SU-DHL-6 (cell line): Measurements from ENCODE around the gene CCDC144A.
A peak's percentile ranks its signal among the peaks of the same experiment; 100 is the strongest.

Experiments
- H2AFZ ChIP-seq: fragments of 200-600 bp; sonication (generic); 2 replicates; pipeline ENCODE4 v1.6.1; 2014; ENCODE audit warnings: low read depth, mild to moderate bottlenecking, moderate library complexity, mixed read lengths, antibody characterized with exemption, low read length; ENCODE audit not compliant: severe bottlenecking
- H3F3A ChIP-seq: fragments of 200-600 bp; shearing (Covaris generic); 2 replicates; pipeline ENCODE4 v1.6.0; 2016; ENCODE audit warnings: antibody characterized with exemption, mild to moderate bottlenecking; ENCODE audit not compliant: insufficient read depth
- H3K27ac ChIP-seq: fragments of 200-600 bp; sonication (generic); 2 replicates; pipeline ENCODE4 v1.5.1; 2016; ENCODE audit warnings: low read depth, mild to moderate bottlenecking, low read length, moderate library complexity, mixed read lengths
- H3K27me3 ChIP-seq: fragments of 200-600 bp; sonication (generic), shearing (Covaris generic); 2 replicates; pipeline ENCODE4 v1.6.0; 2014; ENCODE audit warnings: mild to moderate bottlenecking, low read length
- H3K36me3 ChIP-seq: fragments of 200-600 bp; sonication (generic); 2 replicates; pipeline ENCODE4 v1.6.1; 2014; ENCODE audit warnings: mild to moderate bottlenecking, low read length, mixed read lengths
- H3K4me2 ChIP-seq: fragments of 300-600, 200-600 bp; shearing (Covaris generic), sonication (generic); 2 replicates; pipeline ENCODE4 v1.6.0; 2014; ENCODE audit warnings: low read length, low read depth, mild to moderate bottlenecking; ENCODE audit not compliant: poor library complexity, severe bottlenecking
- H3K4me3 ChIP-seq: fragments of 200-600 bp; sonication (generic); 2 replicates; pipeline ENCODE4 v1.5.1; 2014; ENCODE audit warnings: antibody characterized with exemption, low read length, mild to moderate bottlenecking, mixed read lengths; ENCODE audit not compliant: insufficient read depth, poor library complexity, severe bottlenecking
- H3K79me2 ChIP-seq: fragments of 200-600 bp; sonication (generic); 2 replicates; pipeline ENCODE4 v1.6.1; 2014; ENCODE audit warnings: mild to moderate bottlenecking, low read length, moderate library complexity; ENCODE audit not compliant: insufficient read depth
- H3K9ac ChIP-seq: fragments of 200-600 bp; sonication (generic); 2 replicates; pipeline ENCODE4 v1.7.0; 2014; ENCODE audit warnings: mild to moderate bottlenecking, low read length
- H3K9me2 ChIP-seq: fragments of 200-600 bp; sonication (generic); replicated peaks from 2 replicates; pipeline ENCODE4 v1.6.1; 2014; ENCODE audit warnings: low read length; ENCODE audit not compliant: insufficient read depth
- H3K9me3 ChIP-seq: fragments of 200-600 bp; sonication (generic); 2 replicates; pipeline ENCODE4 v1.6.1; 2014; ENCODE audit warnings: low read length, mixed read lengths; ENCODE audit not compliant: insufficient read depth
- H4K20me1 ChIP-seq: fragments of 200-600 bp; sonication (generic); 2 replicates; pipeline ENCODE4 v1.6.1; 2014; ENCODE audit warnings: low read depth, mild to moderate bottlenecking, antibody characterized with exemption, low read length, moderate library complexity, mixed read lengths
- CTCF ChIP-seq: fragments of 200-600 bp; sonication (generic); IDR thresholded peaks from one replicate; pipeline ENCODE4 v1.5.1; 2017; ENCODE audit warnings: antibody characterized with exemption, mild to moderate bottlenecking, low read length, moderate library complexity; ENCODE audit not compliant: insufficient read depth, poor library complexity, severe bottlenecking
- EZH2phosphoT487 ChIP-seq: fragments of 200-600 bp; sonication (generic), shearing (Covaris generic); conservative IDR thresholded peaks from 2 replicates; pipeline ENCODE4 v1.6.1; 2018; ENCODE audit warnings: mild to moderate bottlenecking, antibody characterized with exemption, low read length, moderate library complexity, mixed read lengths

The CCDC144A gene

DNA sequence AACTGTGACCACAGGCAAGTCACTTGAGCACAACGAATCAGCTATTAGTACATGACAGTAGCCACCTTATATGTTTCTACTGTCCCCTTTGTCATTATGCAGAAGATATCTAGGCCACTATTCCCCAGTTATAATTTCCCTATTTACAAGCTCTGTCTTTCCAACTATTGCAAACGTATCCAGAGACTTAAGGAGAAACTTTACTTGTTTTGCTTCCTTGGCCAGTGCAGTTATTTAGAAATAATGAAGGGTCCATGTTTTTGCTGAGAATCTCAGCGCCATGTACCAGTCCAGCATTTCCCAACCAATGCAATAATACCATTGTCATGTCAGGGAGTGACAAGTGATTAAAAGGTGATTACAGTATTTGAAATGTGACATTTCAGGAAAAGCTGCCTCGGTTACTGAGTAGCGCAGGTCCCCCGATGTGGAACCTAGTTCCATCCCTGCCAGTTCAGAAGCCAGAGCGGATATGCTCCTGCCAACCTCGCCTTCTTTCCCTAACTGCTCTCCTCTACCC lies 37.1 kb upstream of the CCDC144A start:
- no peaks in the 10 kb centered on the region for H3K79me2 ChIP-seq
- H3K27ac ChIP-seq, result no peak overlapping the region
- peak overlapping the region; percentile 72 for H3K4me2 ChIP-seq
- peak overlapping the region; percentile 90 for H3K9ac ChIP-seq
- TF ChIP-seq CTCF, result no peak
- TF ChIP-seq EZH2phosphoT487, result no peak
- no peaks in the 10 kb centered on the region for H4K20me1 ChIP-seq
- H3K9me2 ChIP-seq, result no peaks in the 10 kb centered on the region
- H3F3A ChIP-seq, result no peaks in the 10 kb centered on the region; the same call in 1 of the 2 replicates
- peak overlapping the region; percentile 79 for H3K4me3 ChIP-seq
- 0 out of 2 replicates have a peak, but pooled peaks cover 4% of the 10 kb centered on the region for H3K36me3 ChIP-seq
- peak overlapping the region; percentile 87 for H2AFZ ChIP-seq
- H3K9me3 ChIP-seq, result no peaks in the 10 kb centered on the region
- H3K27me3 ChIP-seq, result no peaks in the 10 kb centered on the region

GRCh38 chr17:16653367-16654041 lies 36.5 kb upstream of the CCDC144A start, which contains the start of gene ZNF624:
ZNF624 (minus strand) TSS chr17:16653850.
- Histone ChIP-seq H2AFZ (peak within 1 kb of the TSS; percentile 87), H3K4me2 (peak within 1 kb of the TSS; percentile 72), H3K27me3 (no peaks in the 10 kb centered on the region), H3K27ac (0 out of 2 replicates have a peak within 1 kb of the TSS, but pooled peaks have one; percentile 10), H3K9me3 (no peaks in the 10 kb centered on the region), H3K9ac (peak within 1 kb of the TSS; percentile 90), H3K79me2 (no peaks in the 10 kb centered on the region), H3F3A (no peaks in the 10 kb centered on the region; the same call in 1 of the 2 replicates), H4K20me1 (no peaks in the 10 kb centered on the region), H3K4me3 (peak within 1 kb of the TSS; percentile 79), H3K9me2 (no peaks in the 10 kb centered on the region), H3K36me3 (0 out of 2 replicates have a peak, but pooled peaks cover 4% of the 10 kb centered on the region)
- TF ChIP-seq EZH2phosphoT487 (no peak), CTCF (no peak)

- Histone ChIP-seq H3K27me3 (no peaks in the 10 kb centered on the region), H3K9me2 (no peaks in the 10 kb centered on the region), H3K36me3 (no peaks in the 10 kb centered on the region), H3K4me2 (no peak overlapping the region), H4K20me1 (no peaks in the 10 kb centered on the region), H3K79me2 (no peaks in the 10 kb centered on the region), H3F3A (no peaks in the 10 kb centered on the region), H3K9ac (no peak overlapping the region), H3K9me3 (no peaks in the 10 kb centered on the region), H3K27ac (no peak overlapping the region), H3K4me3 (no peak overlapping the region), H2AFZ (no peak overlapping the region)
- TF ChIP-seq CTCF, result no peak
- no peak for TF ChIP-seq EZH2phosphoT487
Measured at GRCh38 chr17:16661217-16661616, 28.8 kb upstream of the CCDC144A start.
